Activated CD4-positive, CD25-positive, alpha-beta regulatory T cell treated with anti-CD3 and anti-CD28 coated beads, Interleukin-2, amount 50 U/mL, for 16 hours (primary cell): ENCODE measurements around the gene TRAF2.
"Not testable (repeated sequence)": the region's sequence is repeated elsewhere in the genome, so short reads cannot be mapped to it uniquely, and the experiment has no call there.

Source experiments
- DNase-seq: peaks from one replicate; pipeline ENCODE4 v3.0.0-alpha.2; 2020; ENCODE audit warnings: low read depth, low spot score

Gene TRAF2

GRCh38 chr9:136857581-136858412 lies 28.5 kb upstream of the TRAF2 start:
- no peak for DNase-seq

DNA sequence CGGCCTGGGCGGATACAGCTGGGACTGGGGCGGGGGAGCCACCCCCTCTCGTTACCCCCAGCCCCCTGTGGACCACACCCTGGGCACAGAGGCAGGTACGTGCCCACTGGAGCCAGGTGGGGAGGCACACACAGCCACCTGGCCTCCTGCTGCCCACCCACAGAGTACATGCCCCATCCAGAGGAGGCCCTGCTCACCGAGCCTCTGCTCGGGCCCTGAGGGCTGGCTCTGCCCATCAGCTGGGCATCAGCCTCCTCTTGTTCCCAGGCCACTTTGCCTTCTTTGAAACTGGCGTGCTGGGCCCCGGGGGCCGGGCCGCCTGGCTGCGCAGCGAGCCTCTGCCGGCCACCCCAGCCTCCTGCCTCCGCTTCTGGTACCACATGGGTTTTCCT lies 27.9 kb upstream of the TRAF2 start:
- DNase-seq: no peak

GRCh38 chr9:136858844-136859757 lies 27.2 kb upstream of the TRAF2 start:
- DNase-seq: no peak

GRCh38 chr9:136860529-136860928 lies 25.8 kb upstream of the TRAF2 start:
- no peak for DNase-seq

DNA sequence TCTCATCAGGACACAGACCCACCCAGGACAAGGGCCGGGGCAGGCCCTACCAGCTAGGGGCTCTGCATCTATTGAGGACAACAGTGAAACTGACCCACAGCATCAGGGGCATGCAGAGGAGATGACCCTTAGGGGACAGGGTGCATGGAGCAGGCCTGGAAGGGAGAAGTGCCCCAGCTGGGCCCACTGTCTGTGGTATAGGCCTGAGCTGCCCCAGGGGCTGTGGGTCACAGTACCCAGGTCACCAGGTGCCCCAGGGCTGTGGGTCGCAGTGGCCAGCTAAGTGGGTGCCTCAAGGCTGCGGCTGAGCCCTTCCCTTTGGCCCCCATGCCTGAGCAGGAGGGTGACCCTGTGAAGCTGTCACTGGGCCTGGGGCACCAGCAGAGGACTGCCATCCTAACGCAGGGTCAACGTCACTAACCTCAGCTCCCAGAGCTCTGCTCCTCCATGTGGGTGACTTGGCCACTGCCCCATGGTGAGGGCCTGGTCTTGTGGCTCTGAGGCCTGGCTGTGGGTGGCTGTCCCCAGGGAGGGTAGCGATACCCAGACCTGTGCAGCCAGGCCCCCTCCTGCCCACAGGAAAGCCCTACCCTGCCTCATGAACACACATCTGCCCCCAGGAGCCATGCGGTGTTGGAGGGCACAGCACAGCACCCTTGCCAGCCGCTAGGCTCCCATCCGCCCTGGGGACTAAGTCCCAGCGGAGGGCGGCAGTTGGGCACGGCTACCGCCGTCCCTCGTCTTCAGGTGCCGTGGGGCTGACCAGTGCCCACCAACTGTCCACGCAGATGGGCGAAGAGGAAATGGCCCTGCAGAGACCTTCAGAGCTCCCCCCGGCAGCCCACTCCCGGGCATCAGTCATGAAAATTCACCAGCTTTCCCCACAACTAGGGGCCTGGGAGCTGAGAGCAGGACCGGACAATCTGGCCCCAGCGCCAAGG lies 25.1 kb upstream of the TRAF2 start:
- DNase-seq: no peak

- DNase-seq: no peak
Measured at GRCh38 chr9:136861874-136862457, 24.4 kb upstream of the TRAF2 start.

DNA sequence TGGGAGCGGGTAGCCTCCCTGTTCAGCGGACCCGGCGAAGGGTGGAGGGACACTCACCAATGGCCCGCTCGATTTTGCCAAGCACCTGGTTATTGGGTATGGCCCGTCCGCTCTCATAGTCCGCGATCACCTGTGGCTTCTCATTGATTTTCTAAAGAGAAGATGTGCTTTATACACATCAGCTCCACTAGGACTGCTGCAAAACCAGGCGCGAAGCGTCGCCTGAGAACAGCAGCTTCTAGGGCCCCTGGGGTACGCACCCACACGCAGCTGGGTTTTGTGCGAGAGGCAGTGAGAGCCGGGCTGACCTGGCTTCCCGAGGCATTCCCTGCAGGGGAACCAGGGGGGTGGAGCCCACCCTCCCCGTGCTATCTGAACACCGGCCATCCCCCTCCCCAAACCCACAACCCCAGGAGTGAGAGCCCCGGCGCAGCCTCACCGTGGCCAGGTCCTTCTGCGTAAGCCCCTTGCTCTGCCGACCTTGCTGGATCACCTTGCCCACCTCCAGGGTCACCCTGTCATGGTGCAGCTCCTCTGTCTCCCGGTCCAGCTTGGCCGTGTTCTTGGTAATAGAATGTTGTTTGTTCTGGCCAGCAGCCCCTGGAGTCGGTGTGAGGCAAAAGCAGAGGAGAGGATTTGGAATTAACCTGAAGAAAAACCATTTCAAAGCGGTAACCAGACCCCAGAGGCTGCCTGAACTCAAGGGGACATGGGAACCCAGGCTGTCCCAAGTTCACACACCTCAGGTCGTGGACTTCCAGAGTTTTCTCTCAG lies 23.3 kb upstream of the TRAF2 start:
- DNase-seq: no peak

DNA sequence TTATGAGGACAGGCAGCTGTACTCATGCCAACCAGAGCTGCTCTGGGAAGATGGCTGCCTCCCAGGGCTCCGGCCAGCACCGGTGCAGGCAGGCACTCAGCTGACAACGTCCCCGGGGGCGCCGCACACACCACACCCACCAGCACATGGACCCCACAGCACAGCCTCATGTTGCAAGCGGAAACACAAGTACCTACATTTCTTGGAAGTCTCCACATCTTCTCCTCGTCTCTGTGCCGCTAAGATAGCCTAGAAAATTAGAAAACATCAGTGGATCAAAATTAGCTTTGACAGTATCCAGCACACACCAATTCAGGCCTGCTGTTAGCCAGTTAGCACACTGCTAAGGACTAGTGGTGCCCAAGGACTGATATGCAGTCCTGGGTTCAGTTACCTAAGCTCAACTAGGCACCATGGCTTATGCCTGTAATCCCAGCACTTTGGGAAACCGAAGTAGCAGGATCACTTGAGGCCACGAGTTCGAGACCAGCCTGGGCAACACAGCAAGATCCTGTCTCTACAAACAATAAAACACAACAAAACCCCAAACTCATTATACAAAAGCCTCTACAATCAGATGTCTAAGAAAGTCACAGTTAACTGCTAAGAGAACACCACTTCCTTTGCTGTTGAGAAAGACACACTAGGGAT lies 22.6 kb upstream of the TRAF2 start:
- no peak for DNase-seq

DNA sequence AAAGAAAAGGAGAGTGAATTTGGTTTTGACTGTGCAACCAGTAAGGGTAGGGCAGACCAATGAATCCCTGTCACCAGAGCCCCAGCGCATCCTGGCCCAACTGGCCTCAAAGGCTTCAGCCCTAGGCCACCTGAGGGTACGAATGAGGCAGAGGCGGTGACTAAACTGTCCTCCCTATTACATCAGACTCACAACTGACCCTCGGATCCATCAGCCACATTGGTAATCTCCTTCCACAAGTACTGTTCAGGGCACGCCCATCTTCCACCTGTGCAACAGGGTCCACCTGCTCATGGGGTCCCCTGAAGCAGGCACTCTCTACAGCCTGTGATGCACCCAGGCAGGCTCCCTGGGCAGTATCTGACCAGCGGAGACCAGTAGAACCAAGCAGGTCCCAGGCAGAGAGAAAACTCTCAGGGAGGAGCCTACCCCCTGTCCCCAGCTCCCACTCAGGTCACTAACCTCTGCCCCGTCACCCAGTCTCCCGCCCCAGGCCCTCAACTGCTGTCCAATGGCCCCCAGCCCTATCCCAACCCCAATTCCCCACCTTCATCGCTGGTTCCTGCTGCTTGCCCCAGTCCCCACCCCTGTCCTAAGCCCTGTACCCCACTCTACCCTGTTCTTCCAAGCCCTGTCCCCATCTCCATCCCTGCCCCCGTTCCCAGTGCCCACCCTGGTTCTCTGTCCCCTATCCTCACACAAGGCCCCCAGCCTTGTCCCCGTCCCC lies 21.1 kb upstream of the TRAF2 start:
- DNase-seq: no peak

DNA sequence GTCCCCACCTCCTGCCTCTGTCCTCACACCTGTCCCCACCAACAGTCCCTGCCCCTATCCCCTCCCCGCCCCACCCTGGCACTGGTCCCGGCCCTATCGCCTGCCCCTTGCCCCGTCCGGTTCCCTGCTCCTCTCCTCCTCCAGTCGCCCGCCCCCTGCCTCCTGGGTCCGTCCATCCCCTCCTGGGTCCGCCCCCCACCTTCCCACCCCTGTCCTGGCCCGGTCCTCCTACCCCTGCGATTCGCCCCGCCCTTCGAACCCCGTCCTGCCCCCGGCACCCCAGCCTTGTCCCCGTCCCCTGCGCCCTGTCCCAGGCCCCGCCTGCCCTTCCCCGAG lies 20.6 kb upstream of the TRAF2 start:
- no peak for DNase-seq

DNA sequence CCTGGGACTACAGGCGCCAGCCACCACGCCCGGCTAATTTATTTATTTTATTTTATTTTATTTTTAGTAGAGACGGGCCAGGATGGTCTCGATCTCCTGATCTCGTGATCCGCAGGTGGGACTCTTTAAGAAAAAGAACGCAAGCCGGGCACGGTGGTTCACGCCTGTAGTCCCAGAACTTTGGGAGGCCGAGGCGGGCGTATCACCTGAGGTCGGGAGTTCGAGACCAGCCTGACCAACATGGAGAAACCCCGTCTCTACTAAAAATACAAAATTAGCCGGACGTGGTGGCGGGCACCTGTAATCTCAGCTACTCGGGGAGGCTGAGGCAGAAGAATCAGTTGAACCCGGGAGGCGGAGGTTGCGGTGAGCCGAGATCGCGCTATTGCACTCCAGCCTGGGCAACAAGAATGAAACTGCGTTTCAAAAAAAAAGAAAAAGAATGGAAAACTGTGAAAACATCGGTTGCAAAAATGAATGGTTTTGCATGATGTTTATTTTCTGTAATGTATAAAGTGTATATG lies 19.4 kb upstream of the TRAF2 start:
- DNase-seq: not testable (repeated sequence)

DNA sequence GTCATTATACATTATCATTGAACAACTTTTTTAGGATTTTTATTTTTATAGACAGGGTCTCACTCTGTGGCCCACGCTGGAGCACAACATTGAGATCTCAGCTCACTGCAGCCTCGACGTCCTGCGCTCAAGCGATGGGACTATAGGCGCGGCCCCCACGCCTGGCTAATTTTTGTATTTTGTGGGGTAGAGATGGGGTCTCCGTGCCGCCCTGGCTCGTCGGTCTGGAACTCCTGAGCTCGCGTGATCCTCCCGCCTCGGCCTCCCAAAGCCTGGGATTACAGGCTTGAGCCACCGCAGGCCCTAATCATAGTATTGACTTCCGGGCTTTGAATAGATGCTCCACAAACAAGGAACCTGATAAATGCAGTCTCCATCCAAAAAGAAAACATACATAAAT lies 18.8 kb upstream of the TRAF2 start:
- DNase-seq: no peak

DNA sequence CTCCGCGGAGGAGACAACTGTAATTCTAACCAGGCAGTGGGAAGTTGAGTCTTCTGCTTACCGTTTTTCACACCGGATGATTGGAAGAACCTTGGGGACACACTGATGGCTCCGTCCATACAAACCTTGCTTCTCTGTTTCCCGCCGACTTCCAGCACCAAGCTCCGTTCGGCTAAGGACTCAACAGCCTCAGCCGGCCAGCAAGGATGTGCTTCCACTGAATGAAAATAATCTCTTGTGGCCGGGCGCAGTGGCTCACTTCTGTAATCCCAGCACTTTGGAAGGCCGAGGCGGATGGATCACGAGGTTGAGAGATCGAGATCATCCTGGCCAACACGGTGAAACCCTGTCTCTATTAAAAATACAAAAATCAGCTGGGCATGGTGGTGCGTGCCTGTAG lies 18.4 kb upstream of the TRAF2 start:
- no peak for DNase-seq

GRCh38 chr9:136868644-136869043 lies 17.7 kb upstream of the TRAF2 start:
- no peak for DNase-seq

DNA sequence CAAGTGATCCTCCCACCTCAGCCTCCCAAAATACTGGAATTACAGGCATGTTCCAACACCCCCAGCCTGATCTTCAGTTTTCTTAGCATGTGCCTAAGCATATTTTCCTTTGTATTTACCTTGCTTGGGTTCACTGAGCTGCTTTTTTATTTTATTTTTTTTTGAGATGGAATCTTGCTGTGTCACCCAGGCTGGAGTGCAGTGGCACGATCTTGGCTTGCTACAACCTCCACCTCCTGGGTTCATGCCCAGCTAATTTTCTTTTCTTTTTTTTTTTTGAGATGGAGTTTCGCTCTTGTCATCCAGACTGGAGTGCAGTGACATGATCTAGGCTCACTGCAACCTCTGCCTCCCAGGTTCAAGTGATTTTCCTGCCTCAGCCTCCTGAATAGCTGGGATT lies 16.7 kb upstream of the TRAF2 start:
- DNase-seq: not testable (repeated sequence)

DNA sequence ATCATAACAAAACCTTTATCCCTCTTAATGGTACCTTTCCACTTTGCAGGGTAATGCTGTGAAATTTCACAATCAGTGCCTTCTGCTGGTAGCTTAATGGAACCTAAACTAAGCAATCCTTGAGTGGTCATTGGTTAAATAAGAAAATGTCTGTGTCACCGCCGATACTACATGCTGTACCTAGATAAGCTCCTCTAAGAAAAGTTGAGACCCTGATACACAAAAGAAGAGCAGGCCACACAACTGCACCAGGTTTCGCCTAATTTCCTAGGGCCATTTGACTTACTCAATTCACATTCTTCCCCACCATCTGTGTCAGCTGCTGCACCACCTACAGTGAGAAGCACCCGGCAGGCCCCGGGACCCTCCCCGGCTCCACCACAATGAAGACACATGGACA lies 11.2 kb upstream of the TRAF2 start:
- no peak for DNase-seq

- DNase-seq: no peak
Measured at GRCh38 chr9:136876476-136876875, 9.8 kb upstream of the TRAF2 start.

DNA sequence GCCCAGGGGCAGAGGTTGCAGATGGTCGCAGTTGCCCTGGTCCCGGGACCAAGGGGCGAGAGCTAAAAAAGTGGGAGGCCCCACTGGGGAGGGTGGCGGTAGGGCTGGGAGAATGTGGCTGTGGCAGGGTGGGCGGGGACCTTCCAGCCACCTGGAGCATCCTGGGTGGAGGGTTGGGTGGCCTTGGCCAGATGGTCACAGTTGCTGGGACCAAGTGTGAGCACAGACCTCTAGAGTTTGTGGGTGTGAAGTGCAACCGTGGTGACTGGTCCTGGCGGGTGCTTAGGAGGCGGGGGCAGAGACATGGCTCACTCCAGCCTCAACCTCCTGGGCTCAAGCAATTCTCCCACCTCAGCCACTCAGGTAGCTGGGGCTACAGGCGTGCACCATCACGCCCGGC lies 5.7 kb upstream of the TRAF2 start:
- no peak for DNase-seq

- no peak for DNase-seq
Measured at GRCh38 chr9:136881691-136882108, 4.6 kb upstream of the TRAF2 start.
